ENCODE data around the gene TNRC6B.
"Not testable (repeated sequence)": the region's sequence is repeated elsewhere in the genome, so short reads cannot be mapped to it uniquely, and the experiment has no call there.

Gene TNRC6B

GRCh38 chr22:40218152-40218551 lies 40.4 kb downstream of the TNRC6B start:
- no peak for DNase-seq (ENCODE audit: low read depth)
- H3K4me3 ChIP-seq (ENCODE audit: low read depth, low read length), result no peak overlapping the region
- no peak for TF ChIP-seq MAX (IDR thresholded peaks at IDR 0.05; ENCODE audit: low read depth, low read length)
- TF ChIP-seq CTCF (IDR thresholded peaks at IDR 0.05; ENCODE audit: low read depth, low read length), result no peak
- no peak for TF ChIP-seq MYC (IDR thresholded peaks at IDR 0.05; ENCODE audit: low read depth, low read length)
- TF ChIP-seq POLR2A (IDR thresholded peaks at IDR 0.05; ENCODE audit: extremely low read depth, insufficient read length), result no peak

GRCh38 chr22:40218723-40219294 lies 41.1 kb downstream of the TNRC6B start:
- DNase-seq (ENCODE audit: low read depth), result no peak
- no peak for TF ChIP-seq MYC (IDR thresholded peaks at IDR 0.05; ENCODE audit: low read depth, low read length)
- no peak for TF ChIP-seq CTCF (IDR thresholded peaks at IDR 0.05; ENCODE audit: low read depth, low read length)
- no peak for TF ChIP-seq MAX (IDR thresholded peaks at IDR 0.05; ENCODE audit: low read depth, low read length)
- TF ChIP-seq POLR2A (IDR thresholded peaks at IDR 0.05; ENCODE audit: extremely low read depth, insufficient read length), result no peak

GRCh38 chr22:40220316-40221054 lies 42.8 kb downstream of the TNRC6B start:
- H3K4me3 ChIP-seq (ENCODE audit: low read depth, low read length), result no peak overlapping the region
- DNase-seq (ENCODE audit: low read depth), result no peak
- TF ChIP-seq POLR2A (IDR thresholded peaks at IDR 0.05; ENCODE audit: extremely low read depth, insufficient read length), result no peak
- TF ChIP-seq CTCF (IDR thresholded peaks at IDR 0.05; ENCODE audit: low read depth, low read length), result no peak

More at GRCh38 chr22:40218723-40219294, 41.1 kb downstream of the TNRC6B start:
- H3K4me3 ChIP-seq (ENCODE audit: low read depth, low read length), result no peak overlapping the region

- no peak overlapping the region for H3K4me3 ChIP-seq (ENCODE audit: low read depth, low read length)
- TF ChIP-seq CTCF (IDR thresholded peaks at IDR 0.05; ENCODE audit: low read depth, low read length), result no peak
- no peak for DNase-seq (ENCODE audit: low read depth)
Observed at GRCh38 chr22:40221055-40221414, 43.3 kb downstream of the TNRC6B start.

GRCh38 chr22:40222979-40223378 lies 45.3 kb downstream of the TNRC6B start:
- DNase-seq (ENCODE audit: low read depth); H3K4me3 ChIP-seq (ENCODE audit: low read depth, low read length): not testable (repeated sequence)

- no peak overlapping the region for H3K4me3 ChIP-seq (ENCODE audit: low read depth, low read length)
- no peak for DNase-seq (ENCODE audit: low read depth)
- TF ChIP-seq MAX (IDR thresholded peaks at IDR 0.05; ENCODE audit: low read depth, low read length) (no peak), MYC (IDR thresholded peaks at IDR 0.05; ENCODE audit: low read depth, low read length) (no peak), POLR2A (IDR thresholded peaks at IDR 0.05; ENCODE audit: extremely low read depth, insufficient read length) (no peak), CTCF (IDR thresholded peaks at IDR 0.05; ENCODE audit: low read depth, low read length) (no peak)
Observed at GRCh38 chr22:40224702-40225101, 47.0 kb downstream of the TNRC6B start.
